Neural cell (in vitro differentiated cells): ENCODE measurements around the gene C7orf57. TPM values are rescaled to one million over a fixed set of nuclear protein-coding genes. Genes with fewer than 3 reads are reported as not detected.

Experiments
- H2AFZ ChIP-seq: fragments of 200-600, 300-800 bp; sonication (generic), shearing (Covaris generic); 2 replicates; pipeline ENCODE4 v1.6.0; 2014; ENCODE audit warnings: low read depth, mild to moderate bottlenecking, antibody characterized with exemption, low read length, moderate library complexity
- H3F3A ChIP-seq: fragments of 200-600 bp; shearing (Covaris generic); 2 replicates; pipeline ENCODE4 v1.6.1; 2016; ENCODE audit warnings: mild to moderate bottlenecking, moderate library complexity, mixed read lengths, antibody characterized with exemption, low read length; ENCODE audit not compliant: insufficient read depth, poor library complexity, severe bottlenecking
- H3K27ac ChIP-seq: fragments of 200-600, 300-800 bp; sonication (generic), shearing (Covaris generic); 2 replicates; pipeline ENCODE4 v1.5.1; 2014; ENCODE audit warnings: mild to moderate bottlenecking, low read length, moderate library complexity
- H3K27me3 ChIP-seq: fragments of 300-800, 200-600 bp; sonication (generic), shearing (Covaris generic); 2 replicates; pipeline ENCODE4 v1.6.0; 2014; ENCODE audit warnings: mild to moderate bottlenecking, low read depth, low read length, moderate library complexity; ENCODE audit not compliant: insufficient read depth
- H3K36me3 ChIP-seq: fragments of 300-800, 200-600 bp; sonication (generic), shearing (Covaris generic); 2 replicates; pipeline ENCODE4 v1.5.1; 2014; ENCODE audit warnings: mild to moderate bottlenecking, antibody characterized with exemption, low read length, moderate library complexity; ENCODE audit not compliant: insufficient read depth
- H3K4me2 ChIP-seq: fragments of 300-800, 200-600 bp; sonication (generic), shearing (Covaris generic); 2 replicates; pipeline ENCODE4 v1.6.0; 2014; ENCODE audit warnings: mild to moderate bottlenecking, low read length
- H3K4me3 ChIP-seq: fragments of 300-800, 200-600 bp; sonication (generic), shearing (Covaris generic); 2 replicates; pipeline ENCODE4 v1.5.1; 2014; ENCODE audit warnings: mild to moderate bottlenecking, low read length, moderate library complexity
- H3K79me2 ChIP-seq: fragments of 200-600 bp; shearing (Covaris generic); replicated peaks from 2 replicates; pipeline ENCODE4 v1.6.0; 2014; ENCODE audit warnings: mild to moderate bottlenecking, low read length, moderate library complexity; ENCODE audit not compliant: insufficient read depth
- H3K9ac ChIP-seq: fragments of 300-800, 200-600 bp; sonication (generic), shearing (Covaris generic); 2 replicates; pipeline ENCODE4 v1.6.1; 2016; ENCODE audit warnings: mild to moderate bottlenecking, low read length, mixed read lengths
- H3K9me2 ChIP-seq: fragments of 200-600 bp; shearing (Covaris generic); 2 replicates; pipeline ENCODE4 v1.6.1; 2016; ENCODE audit warnings: mild to moderate bottlenecking, low read length, mixed read lengths; ENCODE audit not compliant: insufficient read depth
- H3K9me3 ChIP-seq: fragments of 200-600, 300-800 bp; sonication (generic), shearing (Covaris generic); 2 replicates; pipeline ENCODE4 v1.6.1; 2016; ENCODE audit warnings: mild to moderate bottlenecking, mixed run types, low read length, moderate library complexity, mixed read lengths
- H4K20me1 ChIP-seq: fragments of 200-600 bp; shearing (Covaris generic); 2 replicates; pipeline ENCODE4 v1.6.1; 2016; ENCODE audit warnings: mild to moderate bottlenecking, mixed run types; ENCODE audit not compliant: insufficient read depth
- CTCF ChIP-seq: fragments of 450-650 bp; IDR thresholded peaks from 2 replicates; pipeline ENCODE4 v1.5.1; 2014; ENCODE audit warnings: antibody characterized with exemption, mild to moderate bottlenecking, moderate library complexity; ENCODE audit not compliant: poor library complexity, severe bottlenecking
- EP300 ChIP-seq: fragments of 450-650 bp; conservative IDR thresholded peaks from 2 replicates; pipeline ENCODE4 v1.6.1; 2014; ENCODE audit warnings: antibody characterized with exemption, mild to moderate bottlenecking, moderate library complexity; ENCODE audit not compliant: poor library complexity, severe bottlenecking
- EZH2 ChIP-seq: fragments of 200-600, 300-800 bp; shearing (Covaris generic), sonication (generic); IDR thresholded peaks from 2 replicates; pipeline ENCODE4 v1.6.1; 2014; ENCODE audit warnings: antibody characterized with exemption, low read length, borderline replicate concordance, mild to moderate bottlenecking; ENCODE audit not compliant: insufficient read depth, poor library complexity, severe bottlenecking
- MXI1 ChIP-seq: fragments of 450-650 bp; conservative IDR thresholded peaks from 2 replicates; pipeline ENCODE4 v1.6.1; 2014; ENCODE audit warnings: antibody characterized with exemption, mild to moderate bottlenecking; ENCODE audit not compliant: poor library complexity, severe bottlenecking
- POLR2AphosphoS5 ChIP-seq: IDR thresholded peaks from 2 replicates; pipeline ENCODE4 v1.6.1; 2012
- RAD21 ChIP-seq: fragments of 450-650 bp; conservative IDR thresholded peaks from 2 replicates; pipeline ENCODE4 v1.6.1; 2014; ENCODE audit warnings: antibody characterized with exemption, mild to moderate bottlenecking, moderate library complexity
- REST ChIP-seq: IDR thresholded peaks from 2 replicates; pipeline ENCODE4 v1.6.1; 2012; ENCODE audit warnings: borderline replicate concordance
- SMC3 ChIP-seq: fragments of 450-650 bp; conservative IDR thresholded peaks from 2 replicates; pipeline ENCODE4 v1.6.1; 2014; ENCODE audit warnings: antibody characterized with exemption, mild to moderate bottlenecking, moderate library complexity; ENCODE audit not compliant: poor library complexity
- TAF1 ChIP-seq: IDR thresholded peaks from 2 replicates; pipeline ENCODE4 v1.6.1; 2012; ENCODE audit warnings: low read depth
- polyA plus RNA-seq: library from polyadenylated mRNA; depleted of rRNA; stranded (reverse); fragments of >200 nt; gene quantifications from 2 replicates; pipeline ENCODE4 v1.2.3, GENCODE V29; 2014

C7orf57 gene
- polyA plus RNA-seq, 1 donor from 2014 or later = not detected

- Histone ChIP-seq H3K27me3 (peaks cover 34% of the 10 kb centered on the region), H3K79me2 (no peaks in the 10 kb centered on the region), H3K36me3 (no peaks in the 10 kb centered on the region), H3K27ac (no peak overlapping the region), H3K9me3 (no peaks in the 10 kb centered on the region), H3K4me3 (no peak overlapping the region), H3F3A (no peaks in the 10 kb centered on the region), H3K9me2 (no peaks in the 10 kb centered on the region), H3K9ac (no peak overlapping the region), H4K20me1 (no peaks in the 10 kb centered on the region), H2AFZ (no peak overlapping the region), H3K4me2 (no peak overlapping the region)
- no peak for TF ChIP-seq SMC3
- no peak for TF ChIP-seq RAD21
- TF ChIP-seq CTCF = no peak
- no peak for TF ChIP-seq REST
- no peak for TF ChIP-seq EP300
- no peak for TF ChIP-seq POLR2AphosphoS5
- TF ChIP-seq TAF1 = no peak
- no peak for TF ChIP-seq MXI1
- no peak for TF ChIP-seq EZH2
Observed at GRCh38 chr7:48033922-48034321, 1.4 kb upstream of the C7orf57 start.

- TF ChIP-seq EZH2 (peak; percentile 38), SMC3 (no peak)
- Histone ChIP-seq H2AFZ (peak overlapping the region; percentile 25), H3K9ac (no peak overlapping the region)
Observed at GRCh38 chr7:48035967-48036478, 680 bp downstream of the C7orf57 start.

More at GRCh38 chr7:48035967-48036478, 680 bp downstream of the C7orf57 start:
- Histone ChIP-seq H3K4me3 (peak overlapping the region; percentile 92), H3K9me3 (no peaks in the 10 kb centered on the region), H3F3A (no peaks in the 10 kb centered on the region), H4K20me1 (no peaks in the 10 kb centered on the region), H3K36me3 (no peaks in the 10 kb centered on the region), H3K4me2 (peak overlapping the region; percentile 76), H3K79me2 (no peaks in the 10 kb centered on the region), H3K9me2 (no peaks in the 10 kb centered on the region), H3K27ac (no peak overlapping the region), H3K27me3 (peaks cover 34% of the 10 kb centered on the region)
